Measurements from ENCODE around the gene DNAI4. TPM values are rescaled to one million over a fixed set of nuclear protein-coding genes. Genes with fewer than 3 reads are reported as not detected.
A peak's percentile ranks its signal among the peaks of the same experiment; 100 is the strongest.

The DNAI4 gene
- total RNA-seq, 1 experiment from 2014 or later, result 3.9 TPM

GRCh38 chr1:66840929-66841328 lies 83.7 kb downstream of the DNAI4 start:
- ChIA-PET RAD21 (ENCODE audit: low non-redundant PET in 1 of 2, low total read pairs in 2 of 2, uncharacterized antibody in 2 of 2, unreplicated experiment in 2 of 2) (no interaction called here), POLR2A (no interaction called here), CTCF (no interaction called here)
- ATAC-seq, result no peak
- no peaks in the 10 kb centered on the region for H4K20me1 ChIP-seq (ENCODE audit: insufficient read depth)
- no peaks in the 10 kb centered on the region for H3K27me3 ChIP-seq (ENCODE audit: insufficient read depth, low read length)
- H3K9me3 ChIP-seq (ENCODE audit: control insufficient read depth in 1 of 2, insufficient read depth in 1 of 2, low read depth in 1 of 2, low read length in 2 of 2), result no peaks in the 10 kb centered on the region
- no peaks in the 10 kb centered on the region for H3K9me2 ChIP-seq (ENCODE audit: insufficient read depth)
- H3K36me3 ChIP-seq (ENCODE audit: control insufficient read depth in 1 of 2, insufficient read depth in 2 of 2, low read length in 2 of 2), result no peaks in the 10 kb centered on the region
- H3K4me3 ChIP-seq (replicated peaks in 1 of 2; ENCODE audit: low read depth in 1 of 2, low read length in 2 of 2), result no peak overlapping the region
- no peak overlapping the region for H3K9ac ChIP-seq (ENCODE audit: low read length)
- no peak overlapping the region for H3K27ac ChIP-seq (ENCODE audit: low read depth, low read length)
- no peak for DNase-seq (ENCODE audit: low read depth, low spot score)
- no TSS peak for BruUV-seq (replicated peaks)
- no peak for TF ChIP-seq EZH2phosphoT487 (IDR thresholded peaks at IDR 0.05; ENCODE audit: borderline replicate concordance)
- TF ChIP-seq SRF (IDR thresholded peaks at IDR 0.05; ENCODE audit: low read depth), result no peak
- TF ChIP-seq ATF3 (IDR thresholded peaks at IDR 0.05), result no peak
- TF ChIP-seq SP1 (IDR thresholded peaks at IDR 0.05; ENCODE audit: low read depth), result no peak
- no peak for TF ChIP-seq RAD21 (IDR thresholded peaks at IDR 0.05; ENCODE audit: low read depth)
- no peak overlapping the region for H2AFZ ChIP-seq (ENCODE audit: low read depth, low read length, poor library complexity, severe bottlenecking)
- no peak overlapping the region for H3K4me2 ChIP-seq (ENCODE audit: low read length)
- no peaks in the 10 kb centered on the region for H3K79me2 ChIP-seq (ENCODE audit: insufficient read depth, low read length)
- H3K4me1 ChIP-seq (ENCODE audit: control insufficient read depth in 1 of 2, insufficient read depth in 2 of 2, low read length in 2 of 2), result no peaks in the 10 kb centered on the region
- intact Hi-C loops (cut with micrococcal nuclease), result no loop called here

- H3K9ac ChIP-seq (ENCODE audit: low read length), result no peak overlapping the region
- ChIA-PET RAD21 (ENCODE audit: low non-redundant PET in 1 of 2, low total read pairs in 2 of 2, uncharacterized antibody in 2 of 2, unreplicated experiment in 2 of 2) (no interaction called here), CTCF (no interaction called here), POLR2A (no interaction called here)
- H3K36me3 ChIP-seq (ENCODE audit: control insufficient read depth in 1 of 2, insufficient read depth in 2 of 2, low read length in 2 of 2), result no peaks in the 10 kb centered on the region
- DNase-seq (ENCODE audit: low read depth, low spot score) (no peak), ATAC-seq (no peak)
- H3K79me2 ChIP-seq (ENCODE audit: insufficient read depth, low read length), result no peaks in the 10 kb centered on the region
- H3K9me2 ChIP-seq (ENCODE audit: insufficient read depth), result no peaks in the 10 kb centered on the region
- intact Hi-C loops (cut with micrococcal nuclease), result no loop called here
- no peaks in the 10 kb centered on the region for H3K4me1 ChIP-seq (ENCODE audit: control insufficient read depth in 1 of 2, insufficient read depth in 2 of 2, low read length in 2 of 2)
- no peak overlapping the region for H2AFZ ChIP-seq (ENCODE audit: low read depth, low read length, poor library complexity, severe bottlenecking)
- H4K20me1 ChIP-seq (ENCODE audit: insufficient read depth), result no peaks in the 10 kb centered on the region
- TF ChIP-seq RAD21 (IDR thresholded peaks at IDR 0.05; ENCODE audit: low read depth) (no peak), SIN3A (IDR thresholded peaks at IDR 0.05; ENCODE audit: low read depth) (no peak), REST (IDR thresholded peaks at IDR 0.05; ENCODE audit: low read depth) (no peak), POLR2AphosphoS5 (IDR thresholded peaks at IDR 0.05; ENCODE audit: low read depth, low read length) (no peak), FOSL1 (IDR thresholded peaks at IDR 0.05; ENCODE audit: low read depth) (peak; percentile 56), EZH2phosphoT487 (IDR thresholded peaks at IDR 0.05; ENCODE audit: borderline replicate concordance) (no peak), CBX3 (IDR thresholded peaks at IDR 0.05; ENCODE audit: low read depth) (no peak), ZFX (IDR thresholded peaks at IDR 0.05) (no peak), ZNF274 (IDR thresholded peaks at IDR 0.05; ENCODE audit: low read depth, low read length) (no peak)
- H3K4me3 ChIP-seq (replicated peaks in 1 of 2; ENCODE audit: low read depth in 1 of 2, low read length in 2 of 2), result no peak overlapping the region
- no peak overlapping the region for H3K27ac ChIP-seq (ENCODE audit: low read depth, low read length)
- H3K27me3 ChIP-seq (ENCODE audit: insufficient read depth, low read length), result no peaks in the 10 kb centered on the region
- no TSS peak for BruUV-seq (replicated peaks)
- no peaks in the 10 kb centered on the region for H3K9me3 ChIP-seq (ENCODE audit: control insufficient read depth in 1 of 2, insufficient read depth in 1 of 2, low read depth in 1 of 2, low read length in 2 of 2)
- H3K4me2 ChIP-seq (ENCODE audit: low read length), result no peak overlapping the region
Observed at GRCh38 chr1:66834926-66835325, 89.7 kb downstream of the DNAI4 start.
